NCI-H146 treated with DMSO at 0.1 percent for 48 hours (cell line): ENCODE results near the gene FRAT2.
A peak's percentile ranks its signal among the peaks of the same experiment; 100 is the strongest.
"Not testable (repeated sequence)": the region's sequence is repeated elsewhere in the genome, so short reads cannot be mapped to it uniquely, and the experiment has no call there.

Experiments
- DNase-seq: peaks from one replicate; lab custom pipeline; 2025; ENCODE audit not compliant: unreplicated experiment; lab: John Stamatoyannopoulos, UW

Gene FRAT2

GRCh38 chr10:97292097-97292861 is 42.2 kb downstream of the FRAT2 start, which contains the start of gene ARHGAP19:
Gene ARHGAP19, minus strand, starts transcription at chr10:97292637. Its CDS starts 10 bp downstream, at chr10:97292627.
- DNase-seq: peak; percentile 98

- DNase-seq: peak; percentile 63
These were observed 43.0 kb downstream of the FRAT2 start for GRCh38 chr10:97291357-97292096.

- DNase-seq: not testable (repeated sequence)
These were observed 43.8 kb downstream of the FRAT2 start for GRCh38 chr10:97290576-97291356.

GRCh38 chr10:97290076-97290475 is 44.5 kb downstream of the FRAT2 start:
- not testable (repeated sequence) for DNase-seq
